ENCODE data around the gene GPR31. TPM values are rescaled to one million over a fixed set of nuclear protein-coding genes. Genes with fewer than 3 reads are reported as not detected.

Gene GPR31
- total and polyA plus RNA-seq, 4 donors: 0.02 to 0.23 TPM; not detected in 2

DNA sequence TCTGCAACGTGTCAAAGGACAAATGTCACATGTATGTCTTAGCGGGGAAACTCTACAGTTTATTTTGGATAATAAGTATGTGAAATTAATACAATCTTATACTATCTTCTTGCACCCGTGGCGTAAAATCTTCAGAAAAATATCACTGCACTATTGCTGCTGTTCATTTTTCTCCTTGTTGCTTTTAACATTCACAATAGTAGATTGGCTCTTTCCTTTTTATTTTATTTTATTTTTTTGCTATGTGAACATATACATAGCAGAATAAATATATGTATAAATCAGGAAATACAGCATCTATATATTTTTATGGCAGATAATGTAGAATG lies 15.4 kb downstream of the GPR31 start:
- Histone ChIP-seq H3K27ac (ENCODE audit: low read depth in 1 of 2, low read length in 1 of 2) (no peak overlapping the region), H3K4me1 (ENCODE audit: control insufficient read depth in 5 of 5, insufficient read depth in 5 of 5, low read length in 5 of 5) (peaks cover 0 to 5% (median 0%) of the 10 kb centered on the region in 5 donors), H3K36me3 (ENCODE audit: control insufficient read depth in 4 of 4, insufficient read depth in 4 of 4, low read length in 4 of 4) (no peaks in the 10 kb centered on the region), H3K27me3 (ENCODE audit: control insufficient read depth in 3 of 3, insufficient read depth in 3 of 3, low read length in 2 of 3) (peaks cover 0 to 4% (median 2%) of the 10 kb centered on the region in 3 donors), H3K9me3 (ENCODE audit: control insufficient read depth in 4 of 4, insufficient read depth in 3 of 4, low read length in 3 of 4) (peaks cover 0 to 2% (median 0%) of the 10 kb centered on the region in 4 donors), H3K4me3 (no peak overlapping the region), H3K9ac (ENCODE audit: insufficient read depth in 1 of 2, low read length in 2 of 2) (no peak overlapping the region)
- TF ChIP-seq, protein P1, sequence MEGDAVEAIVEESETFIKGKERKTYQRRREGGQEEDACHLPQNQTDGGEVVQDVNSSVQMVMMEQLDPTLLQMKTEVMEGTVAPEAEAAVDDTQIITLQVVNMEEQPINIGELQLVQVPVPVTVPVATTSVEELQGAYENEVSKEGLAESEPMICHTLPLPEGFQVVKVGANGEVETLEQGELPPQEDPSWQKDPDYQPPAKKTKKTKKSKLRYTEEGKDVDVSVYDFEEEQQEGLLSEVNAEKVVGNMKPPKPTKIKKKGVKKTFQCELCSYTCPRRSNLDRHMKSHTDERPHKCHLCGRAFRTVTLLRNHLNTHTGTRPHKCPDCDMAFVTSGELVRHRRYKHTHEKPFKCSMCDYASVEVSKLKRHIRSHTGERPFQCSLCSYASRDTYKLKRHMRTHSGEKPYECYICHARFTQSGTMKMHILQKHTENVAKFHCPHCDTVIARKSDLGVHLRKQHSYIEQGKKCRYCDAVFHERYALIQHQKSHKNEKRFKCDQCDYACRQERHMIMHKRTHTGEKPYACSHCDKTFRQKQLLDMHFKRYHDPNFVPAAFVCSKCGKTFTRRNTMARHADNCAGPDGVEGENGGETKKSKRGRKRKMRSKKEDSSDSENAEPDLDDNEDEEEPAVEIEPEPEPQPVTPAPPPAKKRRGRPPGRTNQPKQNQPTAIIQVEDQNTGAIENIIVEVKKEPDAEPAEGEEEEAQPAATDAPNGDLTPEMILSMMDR (IDR thresholded peaks at IDR 0.05; ENCODE audit: control extremely low read depth, extremely low read depth): no peak
- 34 to 36% methylated on average over 4 of the region's 4 CpGs for WGBS, 2 donors
- DNase-seq (no peak), ATAC-seq (ENCODE audit: insufficient read depth, low FRiP score) (no peak)

DNA sequence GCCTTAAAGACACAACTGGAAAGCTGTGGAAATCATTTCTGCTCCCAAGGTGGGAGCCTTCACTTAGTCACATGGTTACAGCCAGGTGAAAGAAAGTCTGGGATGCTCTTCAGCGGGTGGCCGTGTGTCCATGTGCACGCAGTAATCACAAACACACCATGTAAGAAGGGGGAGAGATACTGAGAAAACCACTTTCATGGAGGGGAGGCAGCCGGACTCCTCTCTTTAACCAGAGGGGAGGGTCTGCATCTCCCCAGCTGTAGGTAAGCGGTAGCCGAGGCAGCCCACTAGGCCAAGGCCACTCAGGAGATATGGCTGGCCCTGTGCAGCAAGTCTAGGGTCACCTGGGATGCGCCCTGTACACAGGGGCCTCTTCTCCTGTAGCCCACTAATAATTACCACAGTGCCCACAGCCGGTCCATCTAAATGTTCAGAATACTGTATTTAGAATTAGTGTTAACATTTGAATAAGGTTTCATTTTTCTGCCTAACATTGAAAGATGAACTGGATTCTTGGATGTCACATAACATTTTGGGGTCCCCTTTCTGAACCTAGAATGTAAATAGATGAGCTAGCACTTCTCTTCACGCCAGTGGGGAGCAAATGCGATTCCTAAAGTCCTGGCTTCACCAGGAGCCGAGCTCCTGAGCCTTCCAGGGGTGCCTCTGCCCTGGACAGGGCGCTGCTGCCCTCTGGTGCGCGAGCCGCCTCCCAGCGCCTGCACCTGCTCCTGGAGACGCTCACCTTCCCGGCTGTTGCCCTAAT lies 15.9 kb downstream of the GPR31 start:
- WGBS, 2 donors: 48 to 51% methylated on average over 18 of the region's 18 CpGs
- peaks cover 0 to 2% (median 0%) of the 10 kb centered on the region in 4 donors for H3K9me3 ChIP-seq (ENCODE audit: control insufficient read depth in 4 of 4, insufficient read depth in 3 of 4, low read length in 3 of 4)
- peaks cover 0 to 4% (median 0%) of the 10 kb centered on the region in 5 donors for H3K4me1 ChIP-seq (ENCODE audit: control insufficient read depth in 5 of 5, insufficient read depth in 5 of 5, low read length in 5 of 5)
- no peak overlapping the region for H3K4me3 ChIP-seq
- peaks cover 0 to 3% (median 0%) of the 10 kb centered on the region in 3 donors for H3K27me3 ChIP-seq (ENCODE audit: control insufficient read depth in 3 of 3, insufficient read depth in 3 of 3, low read length in 2 of 3)
- ATAC-seq (ENCODE audit: insufficient read depth, low FRiP score): peak; percentile 55
- H3K36me3 ChIP-seq (ENCODE audit: control insufficient read depth in 4 of 4, insufficient read depth in 4 of 4, low read length in 4 of 4): no peaks in the 10 kb centered on the region
- peak in 2 of 3 donors; percentile 34 to 36 for DNase-seq
- H3K27ac ChIP-seq (ENCODE audit: low read depth in 1 of 2, low read length in 1 of 2): no peak overlapping the region
- H3K9ac ChIP-seq (ENCODE audit: insufficient read depth in 1 of 2, low read length in 2 of 2): no peak overlapping the region
- TF ChIP-seq, protein P1 (IDR thresholded peaks at IDR 0.05; ENCODE audit: control extremely low read depth, extremely low read depth): peak; percentile 32

DNA sequence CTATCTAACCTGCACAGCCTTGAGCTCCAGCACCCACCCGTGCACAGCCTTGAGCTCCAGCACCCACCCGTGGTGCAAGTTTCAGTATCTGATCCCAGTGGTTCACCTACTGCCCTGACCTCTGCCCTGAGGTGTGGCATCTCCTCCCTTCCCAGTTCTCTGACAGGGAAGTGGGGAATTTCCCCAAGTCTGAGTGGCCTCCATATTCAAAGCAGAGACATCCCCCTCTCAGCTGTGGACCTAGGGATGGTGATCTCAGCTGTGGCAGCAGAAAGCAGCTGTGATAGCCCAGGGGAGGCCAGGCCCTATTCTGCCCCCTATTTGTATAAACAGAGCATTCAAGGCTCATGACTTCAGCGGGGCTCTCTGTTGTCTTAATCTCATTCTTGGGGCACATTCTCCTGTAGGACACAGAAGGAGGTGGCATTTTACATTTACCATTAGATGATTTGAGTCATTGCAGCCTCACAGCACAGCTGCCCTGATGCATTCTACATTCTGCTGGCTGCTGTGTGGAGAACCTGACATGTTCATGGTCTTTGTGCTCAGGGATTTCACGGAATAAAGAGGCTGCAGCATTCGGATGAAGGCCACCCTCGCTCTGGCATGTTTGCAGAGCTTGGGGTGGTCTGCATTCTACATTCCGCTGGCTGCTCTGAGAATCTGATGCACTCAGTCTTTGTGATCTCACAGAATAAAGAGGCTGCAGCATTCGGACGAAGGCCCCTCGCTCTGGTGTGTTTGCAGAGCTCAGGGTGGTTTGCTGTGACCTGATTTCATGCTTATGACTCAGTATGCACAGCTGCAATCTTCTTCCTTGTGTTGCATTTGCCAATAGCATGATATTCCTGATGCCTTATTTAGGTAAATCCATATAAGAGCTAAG lies 16.9 kb downstream of the GPR31 start:
- ATAC-seq (ENCODE audit: insufficient read depth, low FRiP score) (no peak), DNase-seq (no peak)
- H3K9me3 ChIP-seq (ENCODE audit: control insufficient read depth in 4 of 4, insufficient read depth in 3 of 4, low read length in 3 of 4): peaks cover 0 to 2% (median 0%) of the 10 kb centered on the region in 4 donors
- H3K27ac ChIP-seq (ENCODE audit: low read depth in 1 of 2, low read length in 1 of 2): no peak overlapping the region
- TF ChIP-seq, protein P1 (IDR thresholded peaks at IDR 0.05; ENCODE audit: control extremely low read depth, extremely low read depth): no peak
- H3K36me3 ChIP-seq (ENCODE audit: control insufficient read depth in 4 of 4, insufficient read depth in 4 of 4, low read length in 4 of 4): no peaks in the 10 kb centered on the region
- 76 to 88% methylated on average over 10 of the region's 10 CpGs for WGBS, 2 donors
- no peak overlapping the region for H3K9ac ChIP-seq (ENCODE audit: insufficient read depth in 1 of 2, low read length in 2 of 2)
- peaks cover 0 to 3% (median 0%) of the 10 kb centered on the region in 3 donors for H3K27me3 ChIP-seq (ENCODE audit: control insufficient read depth in 3 of 3, insufficient read depth in 3 of 3, low read length in 2 of 3)
- H3K4me3 ChIP-seq: no peak overlapping the region
- peaks cover 0 to 4% (median 0%) of the 10 kb centered on the region in 5 donors for H3K4me1 ChIP-seq (ENCODE audit: control insufficient read depth in 5 of 5, insufficient read depth in 5 of 5, low read length in 5 of 5)
